DMS114 treated with DMSO at 0.1 percent for 48 hours (cell line): Measurements from ENCODE around the gene NHLRC1.
"Not testable (repeated sequence)": the region's sequence is repeated elsewhere in the genome, so short reads cannot be mapped to it uniquely, and the experiment has no call there.

ENCODE experiments used
- DNase-seq: peaks from one replicate; lab custom pipeline; 2025; ENCODE audit not compliant: unreplicated experiment; lab: John Stamatoyannopoulos, UW

The NHLRC1 gene

DNA sequence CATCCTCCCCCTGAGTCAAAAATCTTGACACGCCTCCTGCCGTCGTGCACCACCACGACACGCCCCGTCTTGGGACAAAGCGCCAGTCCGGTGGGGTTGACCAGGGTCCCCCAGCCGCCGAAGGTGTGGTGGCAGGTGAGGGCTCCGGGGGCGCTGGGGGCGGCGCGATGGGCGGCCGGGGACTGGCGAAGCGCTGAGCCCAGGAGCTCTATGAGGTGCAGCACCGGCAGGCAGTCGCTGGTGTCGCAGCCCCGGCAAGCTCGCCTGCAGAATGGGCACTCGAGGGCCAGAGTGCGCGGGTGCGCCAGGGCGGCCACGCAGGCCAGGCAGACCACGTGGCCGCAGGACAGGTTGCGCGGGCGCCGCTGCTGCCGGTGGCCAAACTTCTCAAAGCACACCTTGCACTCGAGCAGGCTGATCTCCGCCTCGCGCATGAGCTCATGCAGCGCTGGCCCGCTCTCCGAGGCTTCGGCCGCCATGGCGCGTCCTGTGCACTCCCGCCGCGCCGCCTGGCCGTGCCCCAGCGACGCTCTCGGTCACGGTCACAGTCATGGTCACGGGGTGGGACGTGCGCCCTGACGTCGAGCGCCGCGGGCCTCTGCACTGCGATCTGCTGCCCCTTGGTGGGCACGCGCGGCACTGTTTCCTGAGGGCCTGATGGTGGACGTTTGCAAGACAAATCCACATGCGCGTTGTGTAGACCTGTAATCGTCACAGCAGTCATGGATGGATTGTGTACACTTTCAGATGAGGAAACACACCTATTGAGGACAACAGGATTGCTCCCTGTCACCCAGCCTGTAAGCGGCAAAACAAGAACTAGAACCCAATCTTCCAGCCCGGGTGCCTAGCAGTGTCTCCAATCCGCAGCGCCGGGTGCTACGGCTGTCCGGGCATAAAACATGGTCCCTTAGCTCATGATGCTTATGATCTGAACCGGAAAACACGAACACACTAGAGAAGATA lies at the start of gene NHLRC1:
TSS of gene NHLRC1 (minus strand) at position 550 of the 966 bp plus-strand sequence. CDS start at position 479, 71 bp downstream.
- peak; percentile 94 for DNase-seq

- DNase-seq = no peak
Measured at GRCh38 chr6:18171871-18172270, 49.4 kb upstream of the NHLRC1 start.

DNA sequence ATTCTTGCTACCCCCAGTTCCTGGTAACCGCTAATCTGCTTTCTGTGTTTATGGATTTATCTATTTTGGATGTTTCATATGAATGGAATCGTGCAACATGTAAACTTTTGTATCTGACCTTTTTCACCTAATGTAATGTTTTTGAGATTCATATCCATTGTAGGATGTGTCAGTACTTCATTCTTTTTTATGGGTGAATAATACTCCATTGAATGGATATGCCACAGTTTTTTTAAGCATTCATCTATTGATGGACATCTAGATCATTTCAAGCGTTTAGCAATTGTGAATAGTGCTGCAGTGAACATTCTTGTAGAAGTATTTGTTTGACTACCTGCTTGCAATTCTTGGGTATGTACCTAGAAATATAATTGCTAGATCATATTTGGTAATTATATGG lies 45.8 kb upstream of the NHLRC1 start:
- DNase-seq = no peak

DNA sequence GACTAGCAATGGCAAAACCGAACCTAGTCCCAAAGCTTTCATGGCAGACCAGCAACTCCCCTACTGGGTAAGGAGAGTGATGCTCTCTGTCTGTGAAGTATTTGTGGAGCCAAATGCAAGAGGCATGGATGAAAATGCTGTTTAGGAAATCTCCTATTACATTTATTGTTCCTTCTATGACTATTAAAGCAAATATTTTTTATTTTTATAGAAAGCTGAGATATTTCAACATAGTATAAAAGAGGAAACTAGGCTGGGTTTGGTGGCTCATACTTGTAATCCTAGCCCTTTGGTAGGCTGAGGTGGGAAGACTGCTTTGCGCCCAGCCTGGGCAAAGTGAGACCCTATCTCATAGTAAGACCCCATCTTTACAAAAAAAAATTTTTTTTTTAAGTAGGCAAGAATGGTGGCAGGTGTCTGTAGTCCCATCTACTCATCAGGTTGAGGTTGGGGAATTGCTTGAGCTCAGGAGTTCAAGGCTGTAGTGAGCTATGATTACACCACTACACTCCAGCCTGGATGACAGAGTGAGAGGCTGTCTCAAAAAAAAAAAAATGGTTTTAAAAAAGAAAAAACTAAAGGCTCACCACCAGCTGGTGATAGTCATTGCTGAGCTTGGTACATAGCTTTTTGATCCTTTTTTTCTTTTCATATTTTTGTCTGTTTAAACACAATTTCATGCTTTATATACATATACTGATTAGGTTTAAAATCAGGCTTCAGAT lies 44.0 kb upstream of the NHLRC1 start:
- no peak for DNase-seq

DNA sequence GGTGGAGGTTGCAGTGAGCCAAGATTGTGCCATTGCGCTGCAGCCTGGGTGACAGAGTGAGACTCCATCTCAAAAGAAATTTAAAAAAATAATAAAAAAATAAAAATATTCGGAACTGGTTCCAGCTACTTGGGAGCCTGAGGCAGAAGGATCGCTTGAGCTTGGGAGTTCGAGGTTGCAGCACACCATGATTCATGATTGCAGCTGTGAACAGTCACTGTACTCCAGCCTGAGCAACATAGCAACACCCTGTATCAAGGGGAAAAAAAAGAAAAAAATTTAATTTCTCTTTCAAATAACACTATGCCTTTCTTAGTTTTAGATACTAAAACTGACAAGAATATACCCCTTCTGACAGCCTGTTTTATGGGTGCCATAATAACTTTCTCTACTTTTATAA lies 43.3 kb upstream of the NHLRC1 start:
- no peak for DNase-seq

- DNase-seq = no peak
Measured at GRCh38 chr6:18162401-18162800, 39.9 kb upstream of the NHLRC1 start.

GRCh38 chr6:18161431-18161830 lies 39.0 kb upstream of the NHLRC1 start:
- DNase-seq = no peak

DNA sequence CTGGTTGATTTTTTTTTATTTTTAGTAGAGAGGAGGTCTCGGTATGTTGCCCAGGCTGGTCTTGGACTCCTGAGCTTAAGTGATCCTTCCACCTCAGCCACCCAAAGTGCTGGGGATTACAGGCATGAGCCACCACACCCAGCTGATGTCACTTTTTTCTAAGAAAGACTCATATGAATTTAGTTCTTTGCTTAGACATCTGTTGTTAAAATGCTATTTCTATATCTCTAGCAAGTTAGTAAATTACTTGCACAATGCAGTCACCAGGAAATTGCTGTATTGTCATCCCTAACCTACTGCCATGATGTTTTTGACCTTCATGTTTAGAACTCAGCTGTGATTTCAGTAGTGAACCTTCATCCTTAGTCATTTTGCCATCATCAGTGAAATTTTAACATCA lies 38.4 kb upstream of the NHLRC1 start:
- no peak for DNase-seq

- no peak for DNase-seq
Measured at GRCh38 chr6:18155864-18156421, 33.5 kb upstream of the NHLRC1 start.

DNA sequence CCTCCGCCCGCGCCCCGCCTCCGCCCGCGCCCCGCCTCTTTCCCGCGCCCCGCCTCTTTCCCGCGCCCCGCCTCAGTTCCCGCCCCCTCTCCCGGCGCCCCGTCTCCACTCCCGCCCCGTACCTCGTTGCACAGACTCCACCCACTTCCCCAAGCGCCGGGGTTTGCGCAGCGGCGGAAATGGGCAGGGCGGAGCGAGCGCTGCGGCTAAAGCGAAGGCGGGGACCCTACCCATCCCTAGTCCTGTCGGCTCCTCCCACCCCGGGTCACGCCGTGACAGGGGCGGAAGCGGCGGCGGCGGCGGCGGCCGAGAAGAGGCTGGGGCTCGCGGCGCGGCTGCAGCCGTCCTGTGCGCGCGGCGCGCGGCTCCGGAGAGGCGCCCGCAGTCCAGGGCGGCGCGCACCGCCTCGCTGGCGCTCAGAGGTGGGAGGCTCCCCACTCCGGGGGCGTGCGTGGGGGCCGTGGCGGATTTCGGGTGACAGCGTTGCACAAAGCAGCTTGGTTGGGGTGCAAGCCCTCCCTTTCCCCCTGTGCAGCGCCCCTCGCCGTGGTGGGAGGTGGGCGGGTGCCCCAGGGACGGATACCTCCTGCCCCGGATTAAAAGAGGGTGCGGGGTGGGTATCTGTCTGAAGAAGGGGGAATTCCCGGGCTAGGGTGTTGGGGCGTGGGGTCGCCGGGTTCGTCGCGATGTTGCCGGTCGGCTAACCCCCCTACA lies 32.8 kb upstream of the NHLRC1 start, which contains the start of gene KDM1B:
TSS of gene KDM1B (plus strand) at position 273 of the 714 bp plus-strand sequence. CDS start 4,474 bp downstream, outside the sequence.
- peak; percentile 96 for DNase-seq

DNA sequence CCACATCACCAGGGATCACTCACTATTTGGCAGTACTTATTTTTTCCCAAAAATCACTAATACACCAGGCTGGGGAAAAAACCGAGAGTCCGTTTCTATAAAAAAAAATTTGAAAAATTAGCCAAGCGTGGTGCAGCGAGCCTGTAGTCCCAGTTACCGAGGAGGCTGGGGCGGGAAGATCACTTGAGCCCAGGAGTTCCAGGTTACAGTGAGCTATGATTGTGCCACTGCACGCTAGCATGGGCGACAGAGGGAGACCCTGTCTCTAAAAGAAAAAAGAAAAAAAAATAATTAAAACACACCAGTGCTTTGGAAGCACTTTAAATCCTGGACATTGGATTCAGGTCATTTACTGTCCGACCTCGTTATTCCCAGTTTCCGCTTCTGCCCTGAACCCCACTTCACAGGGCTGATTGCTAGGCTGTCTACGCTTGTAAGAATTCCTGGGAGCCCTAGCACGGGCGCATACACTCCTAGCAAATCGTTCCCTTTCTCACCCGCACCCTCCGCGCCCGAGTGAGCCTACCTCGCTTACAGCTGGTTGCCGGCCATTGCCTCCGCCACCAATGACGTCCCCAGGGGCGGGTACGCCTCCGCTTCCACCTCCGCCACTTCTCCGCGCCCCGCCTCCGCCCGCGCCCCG lies 32.2 kb upstream of the NHLRC1 start, which contains the start of gene TPMT:
TSS of gene TPMT (minus strand) at position 571 of the 643 bp plus-strand sequence. CDS start 5,950 bp downstream, outside the sequence.
- no peak for DNase-seq

GRCh38 chr6:18153311-18153703 lies 30.8 kb upstream of the NHLRC1 start:
- no peak for DNase-seq

- DNase-seq = no peak
Measured at GRCh38 chr6:18151801-18152200, 29.3 kb upstream of the NHLRC1 start.

DNA sequence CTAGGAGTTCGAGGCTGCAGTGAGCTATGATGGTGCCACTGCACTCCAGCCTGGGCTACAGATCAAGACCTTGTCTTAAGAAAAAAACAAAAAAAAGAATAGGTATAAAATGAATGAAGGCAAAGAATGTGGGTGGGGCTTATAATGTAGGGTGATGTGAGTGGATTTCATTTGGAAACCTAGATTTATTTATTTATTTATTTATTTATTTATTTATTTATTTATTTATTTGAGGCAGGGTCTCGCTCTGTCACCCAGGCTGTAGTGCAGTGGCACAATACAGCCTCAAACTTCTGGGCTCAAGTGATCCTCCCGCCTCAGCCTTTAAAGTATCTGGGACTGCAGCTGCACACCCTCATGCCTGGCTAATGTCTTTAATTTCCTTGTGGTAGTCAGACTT lies 28.9 kb upstream of the NHLRC1 start:
- DNase-seq = not testable (repeated sequence)

DNA sequence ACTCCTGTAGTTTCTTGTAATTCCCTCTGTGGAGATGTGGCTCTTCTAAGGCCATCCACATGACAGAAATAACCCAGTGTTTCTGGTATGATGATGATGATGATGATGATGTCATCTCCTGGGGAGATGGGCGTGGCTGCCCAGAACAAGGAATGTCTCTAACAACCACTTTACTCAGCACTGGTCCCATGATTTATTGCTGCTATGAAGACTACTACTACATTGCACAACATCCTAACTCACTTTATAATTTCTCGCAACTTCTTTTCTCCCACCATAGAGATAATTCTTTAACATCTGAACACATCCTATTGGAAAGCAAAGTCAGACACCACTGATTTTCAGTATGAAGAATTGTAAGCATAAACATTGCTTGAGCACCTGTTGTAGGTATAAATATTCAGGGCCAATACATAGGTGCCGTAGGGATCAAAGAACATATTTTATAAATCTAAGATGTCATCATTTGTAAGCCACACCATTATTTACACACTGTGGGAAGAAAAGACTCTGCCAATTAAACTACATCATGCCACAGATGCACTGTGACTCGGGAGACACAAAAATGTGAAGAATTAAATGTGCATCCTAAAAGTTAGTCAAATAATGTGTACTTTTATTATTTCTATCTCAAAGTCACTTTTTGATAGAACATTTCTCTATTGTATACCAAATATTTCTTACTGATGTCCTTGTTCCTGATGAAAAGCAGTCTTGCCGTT lies 26.0 kb upstream of the NHLRC1 start:
- no peak for DNase-seq

GRCh38 chr6:18147616-18148015 lies 25.1 kb upstream of the NHLRC1 start:
- DNase-seq = no peak

DNA sequence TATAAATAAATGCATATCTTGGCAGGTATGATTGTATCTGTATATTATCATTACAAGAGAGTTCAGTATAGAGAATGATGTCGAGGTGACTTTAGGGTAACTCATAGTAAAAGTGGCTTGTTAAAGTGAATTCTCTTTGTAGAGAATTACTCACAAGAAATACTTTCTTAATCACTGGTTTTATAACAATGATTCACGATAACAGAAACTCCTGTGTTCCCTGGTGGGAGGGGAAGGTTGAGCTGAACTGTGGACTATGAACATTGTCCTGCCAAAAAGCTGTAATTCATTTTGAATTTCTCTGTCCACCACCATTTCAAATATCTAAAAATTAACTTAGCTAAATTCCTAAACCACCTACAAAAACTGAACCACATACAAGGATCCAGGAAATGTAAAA lies 24.7 kb upstream of the NHLRC1 start:
- no peak for DNase-seq

GRCh38 chr6:18142591-18142861 lies 20.0 kb upstream of the NHLRC1 start:
- DNase-seq = no peak

- DNase-seq = no peak
Measured at GRCh38 chr6:18141805-18142590, 19.5 kb upstream of the NHLRC1 start.
